ENCODE data around the gene NIT1. TPM values are rescaled to one million over a fixed set of nuclear protein-coding genes. Genes with fewer than 3 reads are reported as not detected.

NIT1 gene
- total and polyA plus RNA-seq, 8 donors: 8.8 to 77.9 (median 24.1) TPM

DNA sequence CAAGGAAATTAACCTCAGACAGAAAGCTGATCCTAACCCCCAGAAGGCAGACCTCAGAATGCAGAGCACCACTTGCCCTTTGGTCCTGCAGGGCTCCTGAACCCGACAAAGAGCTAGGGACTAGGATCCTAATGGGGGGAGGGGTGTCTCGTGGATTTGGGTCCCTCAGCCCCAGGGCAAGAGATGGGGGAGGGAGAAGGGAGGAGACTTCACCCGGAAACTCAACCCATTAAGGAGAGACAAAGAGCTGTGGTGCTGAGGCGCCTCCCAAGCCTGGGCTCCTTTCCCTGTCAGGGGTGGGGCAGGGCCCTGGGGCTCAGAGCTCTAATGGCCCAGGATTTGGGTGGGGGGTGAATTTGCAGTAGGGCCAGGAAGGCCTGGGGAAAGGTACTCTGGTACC lies 31.4 kb upstream of the NIT1 start:
- H3K4me1 ChIP-seq: peaks cover 5 to 73% (median 43%) of the 10 kb centered on the region in 4 donors
- WGBS, 5 donors: 36 to 50% (median 42%) methylated on average over 4 of the region's 4 CpGs
- intact Hi-C loops (cut with DNase I; ENCODE audit: low total_unique reads): no loop called here
- H3K4me3 ChIP-seq: peak overlapping the region in 1 of 4 donors; percentile 50
- H3K27me3 ChIP-seq: no peaks in the 10 kb centered on the region
- no peaks in the 10 kb centered on the region for H3K36me3 ChIP-seq
- H3K27ac ChIP-seq: peak overlapping the region; percentile 34 to 87 (median 37)
- TF ChIP-seq CTCF (IDR thresholded peaks at IDR 0.05): no peak
- no peak for TF ChIP-seq EP300 (IDR thresholded peaks at IDR 0.05)
- TF ChIP-seq POLR2AphosphoS5 (IDR thresholded peaks at IDR 0.05): no peak
- TF ChIP-seq POLR2A (IDR thresholded peaks at IDR 0.05): no peak
- no peak for DNase-seq
- no peaks in the 10 kb centered on the region for H3K9me3 ChIP-seq

- Histone ChIP-seq H3K36me3 (no peaks in the 10 kb centered on the region), H3K4me1 (peaks cover 5 to 52% (median 32%) of the 10 kb centered on the region in 4 donors), H3K27me3 (no peaks in the 10 kb centered on the region), H3K27ac (peak overlapping the region; percentile 75 to 87 (median 79)), H3K9me3 (no peaks in the 10 kb centered on the region), H3K4me3 (peak overlapping the region; percentile 28 to 50 (median 32))
- TF ChIP-seq CTCF (IDR thresholded peaks at IDR 0.05) (no peak), EP300 (IDR thresholded peaks at IDR 0.05) (no peak), POLR2AphosphoS5 (IDR thresholded peaks at IDR 0.05) (peak in 1 of 3 donors; percentile 42), POLR2A (IDR thresholded peaks at IDR 0.05) (no peak)
- WGBS, 5 donors: 52 to 72% (median 59%) methylated on average over 3 of the region's 3 CpGs
- DNase-seq: peak in 1 of 2 donors; percentile 57
- intact Hi-C loops (cut with DNase I; ENCODE audit: low total_unique reads): no loop called here
These were observed 29.3 kb upstream of the NIT1 start for GRCh38 chr1:161088587-161089110.

GRCh38 chr1:161089251-161089924 lies 28.5 kb upstream of the NIT1 start, which contains the start of gene NECTIN4:
Gene NECTIN4 (minus strand): TSS chr1:161089558. CDS start chr1:161089296, 262 bp downstream.
- DNase-seq: peak; percentile 87 to 94
- intact Hi-C loops (cut with DNase I; ENCODE audit: low total_unique reads): no loop called here

DNA sequence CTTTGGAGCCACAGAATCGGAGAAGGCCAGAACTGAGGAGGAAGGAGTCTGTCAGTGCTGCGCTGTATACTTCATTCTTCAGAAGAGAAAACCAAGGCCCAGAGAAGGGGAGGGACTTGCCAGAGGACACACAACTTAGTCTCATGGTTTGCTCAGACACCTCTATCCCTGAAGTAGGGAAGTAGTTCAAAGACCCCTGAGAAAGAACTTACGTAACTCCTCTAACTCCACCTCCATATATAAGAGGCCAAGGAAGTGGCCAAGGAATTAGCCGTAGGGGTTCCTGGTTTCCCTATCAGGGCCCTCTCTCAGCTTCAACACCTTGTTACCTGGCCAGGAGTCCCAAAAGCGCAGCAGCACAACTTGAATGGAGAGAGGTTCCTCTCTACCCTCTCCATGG lies 28.0 kb upstream of the NIT1 start:
- Histone ChIP-seq H3K27me3 (no peaks in the 10 kb centered on the region), H3K4me1 (peaks cover 5 to 39% (median 21%) of the 10 kb centered on the region in 4 donors), H3K36me3 (no peaks in the 10 kb centered on the region), H3K27ac (peak overlapping the region; percentile 75 to 87 (median 79)), H3K4me3 (no peak overlapping the region), H3K9me3 (no peaks in the 10 kb centered on the region)
- intact Hi-C loops (cut with DNase I; ENCODE audit: low total_unique reads): loop anchor here (10.0 kb wide), 1 partner anchor 95 kb away; no protein-coding TSS in a partner anchor
- WGBS, 5 donors: 88 to 96% (median 94%) methylated on average over 5 of the region's 5 CpGs
- DNase-seq: no peak
- no peak for TF ChIP-seq POLR2A (IDR thresholded peaks at IDR 0.05)
- TF ChIP-seq POLR2AphosphoS5 (IDR thresholded peaks at IDR 0.05): no peak
- no peak for TF ChIP-seq CTCF (IDR thresholded peaks at IDR 0.05)
- no peak for TF ChIP-seq EP300 (IDR thresholded peaks at IDR 0.05)

More at GRCh38 chr1:161089251-161089924, 28.5 kb upstream of the NIT1 start, which contains the start of gene NECTIN4:
- WGBS, 5 donors: 24 to 44% (median 34%) methylated on average over 11 to 22 of the region's 22 CpGs
- Histone ChIP-seq H3K4me3 (peak within 1 kb of the TSS; percentile 28 to 50 (median 32)), H3K27me3 (no peaks in the 10 kb centered on the region), H3K27ac (peak within 1 kb of the TSS; percentile 75 to 87 (median 79)), H3K9me3 (no peaks in the 10 kb centered on the region), H3K4me1 (peaks cover 5 to 44% (median 26%) of the 10 kb centered on the region in 4 donors), H3K36me3 (no peaks in the 10 kb centered on the region)
- TF ChIP-seq EP300 (IDR thresholded peaks at IDR 0.05) (no peak), POLR2AphosphoS5 (IDR thresholded peaks at IDR 0.05) (peak in 2 of 3 donors; percentile 84 to 92)
